IMR-90 (cell line): Measurements from ENCODE around the gene FGF16. TPM values are rescaled to one million over a fixed set of nuclear protein-coding genes. Genes with fewer than 3 reads are reported as not detected.

Experiments
- ATAC-seq: fragments of 200-7000 bp; cut with Tn5 transposase; 2 replicates; pipeline ENCODE4 v1.9.1; 2020; ENCODE audit warnings: low read depth, mild to moderate bottlenecking, moderate library complexity
- BruUV-seq: library from RNA; stranded (reverse); fragments of 400-500 nt; replicated peaks from 2 replicates; lab custom pipeline; 2021; lab: Mats Ljungman, UMichigan
- CTCF ChIA-PET: fragments of 300-600 bp; formaldehyde crosslinking; extraction: SDS; loops from one replicate; lab custom pipeline; 2021; ENCODE audit warnings: antibody characterized with exemption; lab: Yijun Ruan, JAX
- POLR2A ChIA-PET: fragments of 300-600 bp; sonication (Branson Sonifier 250); formaldehyde crosslinking; loops from one replicate; lab custom pipeline; 2022; ENCODE audit warnings: antibody characterized with exemption; ENCODE audit not compliant: unreplicated experiment; lab: Charles Lee
- DNase-seq: peaks from one replicate; pipeline ENCODE4 v3.0.0; 2013
- H2AFZ ChIP-seq: replicated peaks from 2 replicates; pipeline ENCODE3; 2013; ENCODE audit warnings: low read length, mild to moderate bottlenecking; ENCODE audit not compliant: poor library complexity
- H2AK5ac ChIP-seq: 2 replicates; pipeline ENCODE4 v1.6.1; 2013; ENCODE audit warnings: low read depth, low read length, inconsistent platforms
- H2AK9ac ChIP-seq: replicated peaks from 2 replicates; pipeline ENCODE3; 2013; ENCODE audit warnings: mild to moderate bottlenecking, low read depth, low read length, moderate library complexity; ENCODE audit not compliant: poor library complexity
- H2BK120ac ChIP-seq: 2 replicates; pipeline ENCODE4 v1.6.1; 2013; ENCODE audit warnings: low read depth, low read length, inconsistent platforms
- H2BK15ac ChIP-seq: 3 replicates; pipeline ENCODE4 v1.6.1; 2013; ENCODE audit warnings: low read depth, low read length, inconsistent platforms
- H2BK20ac ChIP-seq: 2 replicates; pipeline ENCODE4 v1.6.1; 2013; ENCODE audit warnings: low read depth, mild to moderate bottlenecking, inconsistent platforms, low read length, moderate library complexity
- H2BK5ac ChIP-seq: 2 replicates; pipeline ENCODE4 v1.6.1; 2013; ENCODE audit warnings: mild to moderate bottlenecking, low read depth, low read length, inconsistent platforms; ENCODE audit not compliant: poor library complexity, severe bottlenecking
- H3K14ac ChIP-seq: replicated peaks from 2 replicates; pipeline ENCODE4 v1.6.1; 2013; ENCODE audit warnings: low read depth, low read length, inconsistent platforms
- H3K18ac ChIP-seq: 2 replicates; pipeline ENCODE4 v1.6.1; 2013; ENCODE audit warnings: low read depth, low read length, control low read depth
- H3K23ac ChIP-seq: 2 replicates; pipeline ENCODE4 v1.6.1; 2013; ENCODE audit warnings: low read depth, low read length, inconsistent platforms
- H3K27ac ChIP-seq: 2 replicates; pipeline ENCODE4 v1.5.1; 2013; ENCODE audit warnings: mild to moderate bottlenecking, control low read depth, low read length; ENCODE audit not compliant: insufficient read depth
- H3K27me3 ChIP-seq: 2 replicates; pipeline ENCODE4 v1.6.1; 2013; ENCODE audit warnings: low read length; ENCODE audit not compliant: control insufficient read depth, insufficient read depth
- H3K36me3 ChIP-seq: 2 replicates; pipeline ENCODE4 v1.6.1; 2013; ENCODE audit warnings: low read length, mixed read lengths; ENCODE audit not compliant: control insufficient read depth, insufficient read depth
- H3K4ac ChIP-seq: 2 replicates; pipeline ENCODE4 v1.6.1; 2013; ENCODE audit warnings: low read depth, low read length, inconsistent platforms
- H3K4me1 ChIP-seq: 2 replicates; pipeline ENCODE4 v1.6.1; 2013; ENCODE audit warnings: low read length, mixed read lengths; ENCODE audit not compliant: control insufficient read depth, insufficient read depth
- H3K4me2 ChIP-seq: 2 replicates; pipeline ENCODE4 v1.6.1; 2013; ENCODE audit warnings: low read depth, mild to moderate bottlenecking, control low read depth, low read length, moderate library complexity
- H3K4me3 ChIP-seq: 2 replicates; pipeline ENCODE4 v1.5.1; 2013; ENCODE audit warnings: low read depth, mild to moderate bottlenecking, control low read depth, low read length, moderate library complexity; ENCODE audit not compliant: insufficient read depth
- H3K56ac ChIP-seq: 2 replicates; pipeline ENCODE4 v1.6.1; 2013; ENCODE audit warnings: low read length, inconsistent platforms; ENCODE audit not compliant: insufficient read depth; ENCODE audit errors: extremely low read depth
- H3K79me1 ChIP-seq, 2 experiments: 2 replicates each; pipeline ENCODE4 v1.6.1; 2013; ENCODE audit warnings: low read length in 2 of 2, inconsistent platforms in 1 of 2, low read depth in 1 of 2
- H3K9ac ChIP-seq: 2 replicates; pipeline ENCODE4 v1.6.1; 2013; ENCODE audit warnings: low read depth, low read length, control low read depth
- H3K9me1 ChIP-seq: 2 replicates; pipeline ENCODE4 v1.6.1; 2013; ENCODE audit warnings: low read length, inconsistent platforms; ENCODE audit not compliant: insufficient read depth
- H3K9me3 ChIP-seq: 2 replicates; pipeline ENCODE4 v1.6.1; 2013; ENCODE audit warnings: low read length; ENCODE audit not compliant: control insufficient read depth, insufficient read depth
- H4K20me1 ChIP-seq: 2 replicates; pipeline ENCODE4 v1.6.1; 2013; ENCODE audit warnings: low read length, inconsistent platforms; ENCODE audit not compliant: insufficient read depth
- H4K5ac ChIP-seq: 2 replicates; pipeline ENCODE4 v1.6.1; 2013; ENCODE audit warnings: mild to moderate bottlenecking, low read depth, low read length, control low read depth
- H4K8ac ChIP-seq, 2 experiments: 2 replicates each; pipeline ENCODE4 v1.6.1; 2013; ENCODE audit warnings: low read depth in 2 of 2, low read length in 2 of 2, control low read depth in 1 of 2, inconsistent platforms in 1 of 2
- H4K91ac ChIP-seq: 2 replicates; pipeline ENCODE4 v1.6.1; 2013; ENCODE audit warnings: low read depth, low read length, inconsistent platforms; ENCODE audit not compliant: insufficient read depth
- BHLHE40 ChIP-seq: fragments of 150-350 bp; IDR thresholded peaks from 2 replicates; pipeline ENCODE4 v1.6.1; 2016; ENCODE audit warnings: mild to moderate bottlenecking, low read depth, low read length
- CEBPB ChIP-seq: IDR thresholded peaks from 2 replicates; pipeline ENCODE4 v1.6.1; 2012; ENCODE audit warnings: low read depth, low read length, improper control_type of control experiment
- CHD1 ChIP-seq: IDR thresholded peaks from 2 replicates; pipeline ENCODE4 v1.6.1; 2012; ENCODE audit warnings: low read depth, low read length, improper control_type of control experiment
- ELK1 ChIP-seq: fragments of 150-350 bp; IDR thresholded peaks from 2 replicates; pipeline ENCODE4 v1.6.1; 2016; ENCODE audit warnings: low read depth, mild to moderate bottlenecking, low read length, moderate library complexity, borderline replicate concordance
- FOS ChIP-seq: fragments of 150-350 bp; IDR thresholded peaks from 2 replicates; pipeline ENCODE4 v1.6.1; 2016; ENCODE audit warnings: low read depth, low read length
- MAZ ChIP-seq: IDR thresholded peaks from 2 replicates; pipeline ENCODE4 v1.6.1; 2012; ENCODE audit warnings: low read depth, mild to moderate bottlenecking, low read length, improper control_type of control experiment, moderate library complexity, borderline replicate concordance
- MXI1 ChIP-seq: IDR thresholded peaks from 2 replicates; pipeline ENCODE4 v1.6.1; 2012; ENCODE audit warnings: low read depth, mild to moderate bottlenecking, low read length, moderate library complexity, borderline replicate concordance
- NFE2L2 ChIP-seq: fragments of 150-350 bp; IDR thresholded peaks from 2 replicates; pipeline ENCODE4 v1.6.1; 2016; ENCODE audit warnings: low read depth, mild to moderate bottlenecking, low read length
- POLR2A ChIP-seq: IDR thresholded peaks from 2 replicates; pipeline ENCODE4 v1.6.1; 2012; ENCODE audit warnings: mild to moderate bottlenecking, low read depth, low read length
- RCOR1 ChIP-seq: IDR thresholded peaks from 2 replicates; pipeline ENCODE4 v1.6.1; 2012; ENCODE audit warnings: mild to moderate bottlenecking, low read length, improper control_type of control experiment; ENCODE audit not compliant: insufficient replicate concordance
- RFX5 ChIP-seq: IDR thresholded peaks from 2 replicates; pipeline ENCODE4 v1.8.0; 2012; ENCODE audit warnings: low read depth, mild to moderate bottlenecking, low read length, moderate library complexity
- SMC3 ChIP-seq: fragments of 150-350 bp; IDR thresholded peaks from 2 replicates; pipeline ENCODE4 v1.6.1; 2016; ENCODE audit warnings: low read depth, mild to moderate bottlenecking, antibody characterized with exemption, low read length, moderate library complexity
- WGBS, 2 experiments: methylation state at CpG; one replicate each; pipeline versions ENCODE4 v1.1.5 to v1.1.7; 2013; ENCODE audit warnings: missing lambda C conversion rate in 2 of 2; ENCODE audit not compliant: insufficient read length in 1 of 2; ENCODE audit errors: extremely low coverage in 2 of 2; 5-methylcytosine and 5-hydroxymethylcytosine counted together
- dilution Hi-C: fragments of 300-500 bp; cut with HindIII; formaldehyde crosslinking; loops from one replicate; pipeline ENCODE4 v1.14.3; 2018; ENCODE audit warnings: low sequenced_read_pairs; ENCODE audit not compliant: unreplicated experiment
- in situ Hi-C: fragments of 300-500 bp; cut with MboI; formaldehyde crosslinking; loops from 3 replicates; pipeline ENCODE4 v1.14.3; 2019; ENCODE audit warnings: low sequenced_read_pairs, inconsistent platforms, mixed read lengths
- intact Hi-C: fragments of 100-400 bp; cut with micrococcal nuclease; formaldehyde crosslinking; loops from 2 replicates; pipeline ENCODE4 v1.10.0; 2022
- polyA plus RNA-seq, 3 experiments: library from polyadenylated mRNA; depleted of rRNA; stranded (reverse); fragments of >200 nt; gene quantifications; 2 replicates each; pipeline ENCODE4 v1.2.3, GENCODE V29; 2012; ENCODE audit warnings: low replicate concordance in 1 of 3
- total RNA-seq: library from RNA; depleted of rRNA; stranded (reverse); fragments of >200 nt; gene quantifications from 2 replicates; pipeline ENCODE4 v1.2.3, GENCODE V29; 2012

The FGF16 gene
- total and polyA plus RNA-seq, 2 of the 4 experiments (the other 2 are of a cell fraction): not detected

GRCh38 chrX:77422891-77423648 is 24.1 kb upstream of the FGF16 start:
- Histone ChIP-seq H3K36me3 (no peaks in the 10 kb centered on the region), H3K23ac (no peak overlapping the region), H3K14ac (no peak overlapping the region), H3K4me1 (no peaks in the 10 kb centered on the region), H2AK5ac (no peak overlapping the region), H2AK9ac (no peak overlapping the region), H4K20me1 (no peaks in the 10 kb centered on the region), H2BK5ac (no peak overlapping the region), H3K4me3 (no peak overlapping the region), H3K27me3 (peaks cover 5% of the 10 kb centered on the region; the same call in 1 of the 2 replicates), H3K56ac (no peak overlapping the region), H2BK20ac (no peak overlapping the region), H4K8ac (no peak overlapping the region), H3K4me2 (no peak overlapping the region), H4K5ac (no peak overlapping the region), H2BK15ac (no peak overlapping the region), H4K91ac (no peak overlapping the region), H2BK120ac (no peak overlapping the region), H2AFZ (no peak overlapping the region), H3K4ac (no peak overlapping the region), H3K9ac (no peak overlapping the region), H3K9me3 (no peaks in the 10 kb centered on the region), H3K79me1 (no peaks in the 10 kb centered on the region), H3K18ac (no peak overlapping the region), H3K27ac (no peak overlapping the region), H3K9me1 (no peaks in the 10 kb centered on the region)
- no peak for ATAC-seq
- ChIA-PET POLR2A (no interaction called here), CTCF (no interaction called here)
- in situ Hi-C loops: no loop called here
- TF ChIP-seq MAZ (no peak), CEBPB (no peak), NFE2L2 (no peak), POLR2A (no peak), SMC3 (no peak), RFX5 (no peak), BHLHE40 (no peak), CHD1 (no peak), ELK1 (no peak), MXI1 (no peak), FOS (no peak), RCOR1 (no peak)
- intact Hi-C loops: no loop called here
- BruUV-seq: no TSS peak
- dilution Hi-C loops: no loop called here
- no CpG with 5 or more reads among the region's 4 CpGs for WGBS, 2 experiments
- no peak for DNase-seq
